Measurements from ENCODE around the gene RABAC1. TPM values are rescaled to one million over a fixed set of nuclear protein-coding genes. Genes with fewer than 3 reads are reported as not detected.

RABAC1 gene
- total RNA-seq, 1 experiment from 2014 or later = 69.1 TPM

DNA sequence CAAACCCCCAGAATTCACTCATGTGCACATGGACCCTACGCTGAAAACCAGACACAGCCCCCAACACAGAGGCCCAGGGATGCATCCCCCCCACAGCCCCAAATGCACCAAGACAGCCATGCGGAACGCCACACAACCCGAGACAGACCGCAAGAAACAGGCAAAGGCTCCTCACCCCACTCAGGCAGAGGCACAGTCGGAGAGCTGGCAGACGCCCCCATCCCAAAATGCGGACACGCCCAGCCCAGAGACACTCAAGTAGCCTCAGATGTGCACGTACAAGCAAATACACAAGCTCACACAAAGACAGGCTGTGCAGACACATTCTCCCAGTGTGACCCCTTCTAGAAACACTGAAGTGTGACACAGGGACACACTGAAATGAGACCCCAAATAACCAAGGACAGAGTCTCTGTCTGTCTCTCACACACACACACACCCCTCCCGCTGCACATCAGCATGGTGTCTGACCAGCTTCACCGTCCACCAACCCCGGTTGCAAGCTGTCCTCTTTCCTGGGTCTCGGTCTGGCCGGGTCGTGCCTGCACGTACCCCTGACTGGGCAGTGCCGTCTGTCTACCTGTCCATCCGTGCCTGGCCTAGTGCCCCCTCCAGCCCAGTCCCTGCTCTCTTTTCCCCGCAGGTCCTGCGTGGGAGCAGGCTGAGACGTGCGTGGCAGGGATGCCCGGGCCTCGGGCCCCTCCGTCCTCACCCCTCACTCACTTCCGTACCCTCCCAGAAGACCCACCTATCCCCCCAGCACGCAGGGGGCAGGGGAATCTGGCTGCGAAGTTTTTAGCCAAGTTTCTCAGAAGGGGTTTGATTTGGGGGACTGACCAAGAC is 47.0 kb downstream of the RABAC1 start:
- POLR2A ChIA-PET = no interaction called here
- no peak for ATAC-seq

DNA sequence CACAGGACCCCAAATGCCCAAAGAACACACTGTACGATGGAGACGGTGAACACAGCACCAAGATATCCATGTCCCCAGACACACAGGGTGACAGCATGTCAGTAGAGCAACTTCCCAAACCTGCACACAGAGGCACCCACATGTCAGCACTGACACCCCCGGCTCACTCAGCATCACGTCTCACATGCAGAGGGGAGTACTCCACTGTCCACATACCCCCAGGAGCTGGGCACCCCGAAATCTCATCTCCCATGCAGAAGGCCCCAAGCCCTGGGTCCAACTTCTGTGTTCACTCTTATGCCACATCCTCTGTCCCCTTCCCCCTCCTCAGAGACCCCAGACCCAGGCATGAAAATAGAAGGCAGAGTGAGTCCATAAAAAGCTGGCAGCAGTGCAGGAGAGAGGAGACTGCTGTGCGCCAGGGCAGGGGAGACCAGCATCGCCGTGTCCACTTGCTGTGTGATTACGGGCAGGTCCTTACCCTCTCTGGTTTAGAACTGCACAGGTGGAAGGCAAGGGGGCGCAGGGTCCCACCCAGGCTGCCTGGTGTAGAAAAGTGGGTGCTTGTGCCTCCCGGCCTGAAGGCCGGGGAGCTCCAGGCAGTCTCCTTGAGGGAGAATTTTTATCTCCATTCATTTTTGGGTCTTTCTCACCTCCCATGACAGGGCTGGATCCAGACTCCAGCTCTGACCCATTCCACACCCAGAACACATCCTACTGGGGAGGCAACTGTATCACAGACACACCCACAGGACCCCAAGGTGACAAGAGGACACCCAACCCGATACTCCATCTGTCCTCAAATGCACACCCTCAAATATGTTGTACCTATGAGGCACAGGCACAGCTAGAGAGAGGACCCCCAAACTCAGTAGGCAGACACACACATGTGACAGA is 47.9 kb downstream of the RABAC1 start:
- BruUV-seq (replicated peaks) = no TSS peak
- H3K4me3 ChIP-seq (ENCODE audit: low read depth in 2 of 2, low read length in 2 of 2) = no peak overlapping the region
- intact Hi-C loops (cut with micrococcal nuclease; ENCODE audit: unreplicated experiment) = no loop called here
- ChIA-PET POLR2A (no interaction called here), CTCF (no interaction called here)
- ATAC-seq = no peak
- no peak for TF ChIP-seq TCF7L2 (IDR thresholded peaks at IDR 0.05; ENCODE audit: low read depth, low read length)
- TF ChIP-seq, protein P1, sequence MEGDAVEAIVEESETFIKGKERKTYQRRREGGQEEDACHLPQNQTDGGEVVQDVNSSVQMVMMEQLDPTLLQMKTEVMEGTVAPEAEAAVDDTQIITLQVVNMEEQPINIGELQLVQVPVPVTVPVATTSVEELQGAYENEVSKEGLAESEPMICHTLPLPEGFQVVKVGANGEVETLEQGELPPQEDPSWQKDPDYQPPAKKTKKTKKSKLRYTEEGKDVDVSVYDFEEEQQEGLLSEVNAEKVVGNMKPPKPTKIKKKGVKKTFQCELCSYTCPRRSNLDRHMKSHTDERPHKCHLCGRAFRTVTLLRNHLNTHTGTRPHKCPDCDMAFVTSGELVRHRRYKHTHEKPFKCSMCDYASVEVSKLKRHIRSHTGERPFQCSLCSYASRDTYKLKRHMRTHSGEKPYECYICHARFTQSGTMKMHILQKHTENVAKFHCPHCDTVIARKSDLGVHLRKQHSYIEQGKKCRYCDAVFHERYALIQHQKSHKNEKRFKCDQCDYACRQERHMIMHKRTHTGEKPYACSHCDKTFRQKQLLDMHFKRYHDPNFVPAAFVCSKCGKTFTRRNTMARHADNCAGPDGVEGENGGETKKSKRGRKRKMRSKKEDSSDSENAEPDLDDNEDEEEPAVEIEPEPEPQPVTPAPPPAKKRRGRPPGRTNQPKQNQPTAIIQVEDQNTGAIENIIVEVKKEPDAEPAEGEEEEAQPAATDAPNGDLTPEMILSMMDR (IDR thresholded peaks at IDR 0.05) = no peak
- no peak for TF ChIP-seq POLR2AphosphoS5 (IDR thresholded peaks at IDR 0.05; ENCODE audit: low read depth, low read length)
- no peak for TF ChIP-seq SIN3A (IDR thresholded peaks at IDR 0.05; ENCODE audit: borderline replicate concordance, insufficient read depth, low read depth, low read length)
- TF ChIP-seq, protein P2, sequence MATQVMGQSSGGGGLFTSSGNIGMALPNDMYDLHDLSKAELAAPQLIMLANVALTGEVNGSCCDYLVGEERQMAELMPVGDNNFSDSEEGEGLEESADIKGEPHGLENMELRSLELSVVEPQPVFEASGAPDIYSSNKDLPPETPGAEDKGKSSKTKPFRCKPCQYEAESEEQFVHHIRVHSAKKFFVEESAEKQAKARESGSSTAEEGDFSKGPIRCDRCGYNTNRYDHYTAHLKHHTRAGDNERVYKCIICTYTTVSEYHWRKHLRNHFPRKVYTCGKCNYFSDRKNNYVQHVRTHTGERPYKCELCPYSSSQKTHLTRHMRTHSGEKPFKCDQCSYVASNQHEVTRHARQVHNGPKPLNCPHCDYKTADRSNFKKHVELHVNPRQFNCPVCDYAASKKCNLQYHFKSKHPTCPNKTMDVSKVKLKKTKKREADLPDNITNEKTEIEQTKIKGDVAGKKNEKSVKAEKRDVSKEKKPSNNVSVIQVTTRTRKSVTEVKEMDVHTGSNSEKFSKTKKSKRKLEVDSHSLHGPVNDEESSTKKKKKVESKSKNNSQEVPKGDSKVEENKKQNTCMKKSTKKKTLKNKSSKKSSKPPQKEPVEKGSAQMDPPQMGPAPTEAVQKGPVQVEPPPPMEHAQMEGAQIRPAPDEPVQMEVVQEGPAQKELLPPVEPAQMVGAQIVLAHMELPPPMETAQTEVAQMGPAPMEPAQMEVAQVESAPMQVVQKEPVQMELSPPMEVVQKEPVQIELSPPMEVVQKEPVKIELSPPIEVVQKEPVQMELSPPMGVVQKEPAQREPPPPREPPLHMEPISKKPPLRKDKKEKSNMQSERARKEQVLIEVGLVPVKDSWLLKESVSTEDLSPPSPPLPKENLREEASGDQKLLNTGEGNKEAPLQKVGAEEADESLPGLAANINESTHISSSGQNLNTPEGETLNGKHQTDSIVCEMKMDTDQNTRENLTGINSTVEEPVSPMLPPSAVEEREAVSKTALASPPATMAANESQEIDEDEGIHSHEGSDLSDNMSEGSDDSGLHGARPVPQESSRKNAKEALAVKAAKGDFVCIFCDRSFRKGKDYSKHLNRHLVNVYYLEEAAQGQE (IDR thresholded peaks at IDR 0.05; ENCODE audit: insufficient read depth in 1 of 2, low read depth in 2 of 2, low read length in 1 of 2) = no peak
- H3K27me3 ChIP-seq (ENCODE audit: control insufficient read depth, insufficient read depth, low read length) = no peaks in the 10 kb centered on the region; the same call in 1 of the 2 replicates
- in situ Hi-C loops (cut with HindIII; ENCODE audit: low pct_unique_long_range_greater_than_20kb, low sequenced_read_pairs) = no loop called here
- no peak for DNase-seq (ENCODE audit: low read depth, low spot score)
- H3K9me3 ChIP-seq (ENCODE audit: control insufficient read depth, insufficient read depth, low read depth, low read length) = no peaks in the 10 kb centered on the region
- no peaks in the 10 kb centered on the region for H3K36me3 ChIP-seq (ENCODE audit: control insufficient read depth, insufficient read depth, low read length)
- H3K4me1 ChIP-seq (ENCODE audit: control insufficient read depth, insufficient read depth, low read length) = no peaks in the 10 kb centered on the region
- H3K27ac ChIP-seq (ENCODE audit: low read length) = no peak overlapping the region

More for the DNA sequence above, 47.0 kb downstream of the RABAC1 start:
- TF ChIP-seq POLR2AphosphoS5 (IDR thresholded peaks at IDR 0.05; ENCODE audit: low read depth, low read length) = no peak
- no peak for TF ChIP-seq TCF7L2 (IDR thresholded peaks at IDR 0.05; ENCODE audit: low read depth, low read length)
- TF ChIP-seq, protein P1 (IDR thresholded peaks at IDR 0.05) = no peak
- no peak for TF ChIP-seq SIN3A (IDR thresholded peaks at IDR 0.05; ENCODE audit: borderline replicate concordance, insufficient read depth, low read depth, low read length)
- TF ChIP-seq, protein P2 (IDR thresholded peaks at IDR 0.05; ENCODE audit: insufficient read depth in 1 of 2, low read depth in 2 of 2, low read length in 1 of 2) = no peak
- no TSS peak for BruUV-seq (replicated peaks)
- no peaks in the 10 kb centered on the region for H3K4me1 ChIP-seq (ENCODE audit: control insufficient read depth, insufficient read depth, low read length)
- intact Hi-C loops (cut with micrococcal nuclease; ENCODE audit: unreplicated experiment) (no loop called here), in situ Hi-C loops (cut with HindIII; ENCODE audit: low pct_unique_long_range_greater_than_20kb, low sequenced_read_pairs) (no loop called here)
- H3K9me3 ChIP-seq (ENCODE audit: control insufficient read depth, insufficient read depth, low read depth, low read length) = no peaks in the 10 kb centered on the region
- DNase-seq (ENCODE audit: low read depth, low spot score) = no peak
- no peaks in the 10 kb centered on the region for H3K36me3 ChIP-seq (ENCODE audit: control insufficient read depth, insufficient read depth, low read length)
- CTCF ChIA-PET = no interaction called here
- no peaks in the 10 kb centered on the region; the same call in 1 of the 2 replicates for H3K27me3 ChIP-seq (ENCODE audit: control insufficient read depth, insufficient read depth, low read length)
- no peak overlapping the region for H3K27ac ChIP-seq (ENCODE audit: low read length)
- H3K4me3 ChIP-seq (ENCODE audit: low read depth in 2 of 2, low read length in 2 of 2) = no peak overlapping the region
